Measurements from ENCODE around the gene LPCAT4. TPM values are rescaled to one million over a fixed set of nuclear protein-coding genes. Genes with fewer than 3 reads are reported as not detected.

LPCAT4 gene
- total and polyA plus RNA-seq, 2 experiments from 2014 or later = 13.5 to 22.1 TPM

GRCh38 chr15:34334672-34335071 lies 32.3 kb downstream of the LPCAT4 start:
- H4K20me1 ChIP-seq (ENCODE audit: insufficient read depth, poor library complexity, severe bottlenecking) = no peaks in the 10 kb centered on the region
- peaks cover 5% of the 10 kb centered on the region for H3K79me2 ChIP-seq
- no peak for TF ChIP-seq CTCF (IDR thresholded peaks at IDR 0.05; ENCODE audit: poor library complexity)
- TF ChIP-seq EZH2phosphoT487 (IDR thresholded peaks at IDR 0.05; ENCODE audit: low read depth, severe bottlenecking, unreplicated experiment) = no peak
- TF ChIP-seq EZH2 (IDR thresholded peaks at IDR 0.05; ENCODE audit: borderline replicate concordance) = no peak
- WGBS (ENCODE audit: low lambda C conversion rate, missing lambda C conversion rate) = 65% methylated on average over 4 of the region's 4 CpGs
- H3K4me3 ChIP-seq = no peak overlapping the region
- H3K27ac ChIP-seq = no peak overlapping the region
- H3K36me3 ChIP-seq (replicated peaks; ENCODE audit: insufficient read depth, low read depth) = no peaks in the 10 kb centered on the region
- no peaks in the 10 kb centered on the region for H3K9me3 ChIP-seq (ENCODE audit: low read depth)
- no peak overlapping the region for H2AFZ ChIP-seq
- no peak for DNase-seq (ENCODE audit: low spot score)
- no peaks in the 10 kb centered on the region for H3K9me2 ChIP-seq (replicated peaks; ENCODE audit: insufficient read depth)
- H3K27me3 ChIP-seq = no peaks in the 10 kb centered on the region
- no peak overlapping the region for H3K4me2 ChIP-seq
- H3K4me1 ChIP-seq (ENCODE audit: insufficient read depth) = no peaks in the 10 kb centered on the region

DNA sequence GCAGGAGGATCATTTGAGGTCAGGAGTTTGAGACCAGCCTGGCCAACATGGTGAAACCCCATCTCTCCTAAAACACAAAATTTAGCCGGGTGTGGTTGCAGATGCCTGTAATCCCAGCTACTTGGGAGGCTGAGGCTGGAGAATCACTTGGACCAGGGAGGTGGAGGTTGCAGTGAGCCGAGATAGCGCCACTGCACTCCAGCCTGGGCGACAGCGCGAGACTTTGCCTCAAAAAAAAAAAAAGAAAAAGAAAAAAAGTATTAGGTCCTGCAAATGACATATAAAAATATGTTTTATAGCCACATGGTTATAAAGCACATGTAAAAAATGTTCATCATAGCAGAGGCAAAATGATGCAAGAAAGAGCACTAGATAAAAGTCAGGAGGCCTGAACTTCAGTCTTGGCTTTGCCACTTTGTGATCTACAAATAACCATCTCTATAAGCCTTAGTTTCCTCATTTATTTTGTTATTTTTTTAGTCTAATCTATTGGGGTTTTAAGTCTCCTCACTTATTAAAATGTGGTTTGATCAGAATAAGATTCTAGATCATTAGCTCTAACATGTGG lies 34.4 kb downstream of the LPCAT4 start:
- Histone ChIP-seq H3K9me2 (replicated peaks; ENCODE audit: insufficient read depth) (no peaks in the 10 kb centered on the region), H4K20me1 (ENCODE audit: insufficient read depth, poor library complexity, severe bottlenecking) (no peaks in the 10 kb centered on the region), H2AFZ (no peak overlapping the region), H3K27ac (no peak overlapping the region), H3K27me3 (no peaks in the 10 kb centered on the region), H3K79me2 (no peaks in the 10 kb centered on the region), H3K36me3 (replicated peaks; ENCODE audit: insufficient read depth, low read depth) (no peaks in the 10 kb centered on the region), H3K4me1 (ENCODE audit: insufficient read depth) (no peaks in the 10 kb centered on the region), H3K4me3 (no peak overlapping the region), H3K4me2 (no peak overlapping the region), H3K9me3 (ENCODE audit: low read depth) (no peaks in the 10 kb centered on the region)
- DNase-seq (ENCODE audit: low spot score) = no peak
- WGBS (ENCODE audit: low lambda C conversion rate, missing lambda C conversion rate) = 97% methylated on average over 6 of the region's 6 CpGs
- no peak for TF ChIP-seq EZH2 (IDR thresholded peaks at IDR 0.05; ENCODE audit: borderline replicate concordance)
- no peak for TF ChIP-seq CTCF (IDR thresholded peaks at IDR 0.05; ENCODE audit: poor library complexity)
- no peak for TF ChIP-seq EZH2phosphoT487 (IDR thresholded peaks at IDR 0.05; ENCODE audit: low read depth, severe bottlenecking, unreplicated experiment)

- Histone ChIP-seq H2AFZ (no peak overlapping the region), H3K4me3 (no peak overlapping the region), H3K36me3 (replicated peaks; ENCODE audit: insufficient read depth, low read depth) (no peaks in the 10 kb centered on the region), H3K27me3 (no peaks in the 10 kb centered on the region), H3K9me2 (replicated peaks; ENCODE audit: insufficient read depth) (no peaks in the 10 kb centered on the region), H3K79me2 (no peaks in the 10 kb centered on the region), H3K4me1 (ENCODE audit: insufficient read depth) (no peaks in the 10 kb centered on the region), H3K27ac (no peak overlapping the region), H4K20me1 (ENCODE audit: insufficient read depth, poor library complexity, severe bottlenecking) (no peaks in the 10 kb centered on the region), H3K9me3 (ENCODE audit: low read depth) (no peaks in the 10 kb centered on the region), H3K4me2 (no peak overlapping the region)
- DNase-seq (ENCODE audit: low spot score) = no peak
- WGBS (ENCODE audit: low lambda C conversion rate, missing lambda C conversion rate) = 74% methylated on average over 2 of the region's 2 CpGs
- TF ChIP-seq EZH2 (IDR thresholded peaks at IDR 0.05; ENCODE audit: borderline replicate concordance) = no peak
- TF ChIP-seq EZH2phosphoT487 (IDR thresholded peaks at IDR 0.05; ENCODE audit: low read depth, severe bottlenecking, unreplicated experiment) = no peak
- TF ChIP-seq CTCF (IDR thresholded peaks at IDR 0.05; ENCODE audit: poor library complexity) = no peak
Observed at GRCh38 chr15:34331809-34332208, 35.2 kb downstream of the LPCAT4 start.
